Measurements from ENCODE around the gene EFNA1.
"Not testable (repeated sequence)": the region's sequence is repeated elsewhere in the genome, so short reads cannot be mapped to it uniquely, and the experiment has no call there.

DNA sequence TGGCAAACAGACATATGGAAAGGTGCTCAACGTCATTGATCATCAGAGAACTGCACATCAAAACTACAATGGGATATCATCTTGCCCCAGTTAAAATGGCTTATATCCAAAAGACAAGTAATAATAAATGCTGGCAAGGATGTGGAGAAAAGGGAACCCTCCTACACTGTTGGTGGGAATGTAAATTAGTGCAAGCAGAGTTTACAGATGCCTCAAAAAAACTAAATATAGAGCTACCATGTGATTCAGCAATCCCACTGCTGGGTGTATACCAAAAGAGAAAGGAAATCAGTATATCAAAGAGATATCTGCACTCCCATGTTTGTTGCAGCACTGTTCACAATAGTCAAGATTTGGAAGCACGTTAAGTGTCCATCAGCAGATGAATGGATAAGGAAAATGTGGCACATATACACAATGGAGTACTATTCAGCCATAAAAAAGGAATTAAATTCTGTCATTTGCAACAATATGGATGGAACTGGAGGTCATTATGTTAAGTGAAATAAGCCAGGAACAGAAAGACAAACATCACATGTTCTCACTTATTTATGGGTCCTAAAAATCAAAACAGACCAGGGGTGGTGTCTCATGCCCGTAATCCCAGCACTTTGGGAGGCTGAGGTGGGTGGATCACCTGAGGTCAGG lies 28.4 kb downstream of the EFNA1 start:
- not testable (repeated sequence) for TF ChIP-seq POLR2A (IDR thresholded peaks at IDR 0.05; ENCODE audit: extremely low read depth, insufficient read length); CTCF (IDR thresholded peaks at IDR 0.05; ENCODE audit: low read depth, low read length)
